K562 (cell line): ENCODE measurements around the gene RNASEH2A. TPM values are rescaled to one million over a fixed set of nuclear protein-coding genes. Genes with fewer than 3 reads are reported as not detected.
A peak's percentile ranks its signal among the peaks of the same experiment; 100 is the strongest.

Source experiments
- ATAC-seq: fragments of 200-7000 bp; cut with Tn5 transposase; 3 replicates; pipeline ENCODE4 v1.9.1; 2020; ENCODE audit warnings: moderate library complexity
- BruUV-seq: library from RNA; stranded (reverse); fragments of 400-500 nt; replicated peaks from 2 replicates; lab custom pipeline; 2021; lab: Mats Ljungman, UMichigan
- CTCF ChIA-PET: fragments of 300-600 bp; formaldehyde crosslinking; extraction: SDS; loops from one replicate; lab custom pipeline; 2021; ENCODE audit warnings: low intra/inter-chr PET ratio; lab: Yijun Ruan, JAX
- POLR2A ChIA-PET: fragments of 300-600, 350-650 bp; sonication (Branson Sonifier 250); formaldehyde crosslinking; extraction: SDS; loops from one replicate; lab custom pipeline; 2021; ENCODE audit warnings: antibody characterized with exemption, inconsistent platforms; lab: Yijun Ruan, JAX
- DNase-seq, 4 experiments: peaks; one replicate each; pipeline versions ENCODE4 v3.0.0 to v3.0.0-alpha.2; 2011 to 2018; ENCODE audit warnings: low spot score in 3 of 4, mixed read lengths in 3 of 4; ENCODE audit errors: extremely low read depth in 1 of 4
- FAIRE-seq: peaks from 2 replicates; lab custom pipeline; 2011; peaks lifted over from hg19 to GRCh38; lab: Jason Lieb, UNC
- H2AFZ ChIP-seq: 2 replicates; pipeline ENCODE4 v1.6.0; 2011; ENCODE audit warnings: low read depth, low read length, control low read depth, inconsistent platforms
- H3K27ac ChIP-seq: fragments of 200-600 bp; 3 replicates; pipeline ENCODE4 v1.8.0; 2011; ENCODE audit warnings: low read depth, mild to moderate bottlenecking, control low read depth, inconsistent platforms, low read length, moderate library complexity, mixed read lengths; ENCODE audit errors: extremely low read depth
- H3K27me3 ChIP-seq, 2 experiments: fragments of 300-600 bp in 1 of 2; 2 replicates in 1 of 2; 3 replicates in 1 of 2; pipeline versions ENCODE4 v1.6.0 to v1.8.0; 2011; ENCODE audit warnings: inconsistent platforms in 2 of 2, low read length in 2 of 2, mild to moderate bottlenecking in 1 of 2, mixed read lengths in 1 of 2, moderate library complexity in 1 of 2; ENCODE audit not compliant: control insufficient read depth in 2 of 2, insufficient read depth in 2 of 2
- H3K36me3 ChIP-seq: fragments of 300-600 bp; 3 replicates; pipeline ENCODE4 v1.8.0; 2011; ENCODE audit warnings: mild to moderate bottlenecking, low read length, inconsistent platforms; ENCODE audit not compliant: control insufficient read depth, insufficient read depth
- H3K4me1 ChIP-seq, 2 experiments: fragments of 200-600 bp in 1 of 2; replicated peaks in 1 of 2; 2 replicates in 1 of 2; 3 replicates in 1 of 2; pipeline versions ENCODE4 v1.5.1 to v1.8.0; 2011; ENCODE audit warnings: inconsistent platforms in 2 of 2, low read length in 2 of 2, mild to moderate bottlenecking in 1 of 2, mixed read lengths in 1 of 2, moderate library complexity in 1 of 2; ENCODE audit not compliant: control insufficient read depth in 2 of 2, insufficient read depth in 2 of 2
- H3K4me2 ChIP-seq: 2 replicates; pipeline ENCODE4 v1.6.1; 2011; ENCODE audit warnings: low read length, control low read depth, inconsistent platforms, mixed read lengths; ENCODE audit not compliant: insufficient read depth
- H3K4me3 ChIP-seq: fragments of 200-600 bp; sonication (generic), shearing (Covaris generic); 2 replicates; pipeline ENCODE4 v1.5.1; 2016; ENCODE audit warnings: control low read depth, inconsistent platforms
- H3K79me2 ChIP-seq: fragments of 200-600 bp; 3 replicates; pipeline ENCODE4 v1.8.0; 2011; ENCODE audit warnings: low read length, inconsistent platforms; ENCODE audit not compliant: control insufficient read depth, insufficient read depth
- H3K9ac ChIP-seq, 2 experiments: 2 replicates each; pipeline versions ENCODE4 v1.6.0 to v1.6.1; 2011; ENCODE audit warnings: low read depth in 2 of 2, low read length in 2 of 2, control low read depth in 1 of 2, inconsistent platforms in 1 of 2, mild to moderate bottlenecking in 1 of 2, mixed read lengths in 1 of 2; ENCODE audit not compliant: insufficient read depth in 1 of 2
- H3K9me1 ChIP-seq: one replicate; pipeline ENCODE4 v1.6.0; 2011; ENCODE audit warnings: inconsistent platforms, mild to moderate bottlenecking, low read length, moderate library complexity; ENCODE audit not compliant: control insufficient read depth, insufficient read depth
- H3K9me3 ChIP-seq: replicated peaks from 2 replicates; pipeline ENCODE4 v1.5.1; 2011; ENCODE audit warnings: low read depth, low read length, inconsistent platforms; ENCODE audit not compliant: control insufficient read depth, insufficient read depth
- H4K20me1 ChIP-seq: replicated peaks from 2 replicates; pipeline ENCODE4 v1.6.1; 2011; ENCODE audit warnings: low read length, inconsistent platforms, mixed read lengths; ENCODE audit not compliant: control insufficient read depth, insufficient read depth
- BCOR ChIP-seq: fragments of 450-650 bp; IDR thresholded peaks from 2 replicates; pipeline ENCODE4 v1.6.1; 2016
- CBX8 ChIP-seq: fragments of 200-600 bp; sonication (generic); IDR thresholded peaks from 2 replicates; pipeline ENCODE4 v1.6.1; 2012; ENCODE audit warnings: borderline replicate concordance, mixed run types, low read depth, mild to moderate bottlenecking, moderate library complexity, mixed read lengths, low read length, control low read depth, inconsistent platforms; ENCODE audit not compliant: poor library complexity, severe bottlenecking; ENCODE audit errors: extremely low read depth
- FIP1L1 ChIP-seq: fragments of 200-400 bp; formaldehyde crosslinking; IDR thresholded peaks from 2 replicates; pipeline ENCODE4 v1.6.1; 2018; ENCODE audit warnings: mild to moderate bottlenecking, low read depth, low read length; ENCODE audit not compliant: poor library complexity, severe bottlenecking
- FOS ChIP-seq: IDR thresholded peaks from 3 replicates; pipeline ENCODE4 v1.6.1; 2011; ENCODE audit not compliant: insufficient read length; ENCODE audit errors: extremely low read depth
- GATAD2A ChIP-seq: fragments of 450-650 bp; IDR thresholded peaks from 2 replicates; pipeline ENCODE4 v1.6.1; 2017
- NONO ChIP-seq, 2 experiments: fragments of 200-400 bp in 1 of 2; fragments of 450-650 bp in 1 of 2; formaldehyde crosslinking in 1 of 2; IDR thresholded peaks; 2 replicates each; pipeline ENCODE4 v1.6.1; 2017; ENCODE audit warnings: low read depth in 2 of 2, mild to moderate bottlenecking in 2 of 2, moderate library complexity in 2 of 2, low read length in 1 of 2
- PTRF ChIP-seq: fragments of 450-650 bp; IDR thresholded peaks from 2 replicates; pipeline ENCODE4 v1.6.1; 2016; ENCODE audit warnings: mild to moderate bottlenecking, missing genetic modification characterization, missing compliant biosample characterization
- SETDB1 ChIP-seq: IDR thresholded peaks from one replicate; pipeline ENCODE4 v1.6.1; 2012; ENCODE audit warnings: low read length, control low read depth, inconsistent platforms
- SIRT6 ChIP-seq: IDR thresholded peaks from one replicate; pipeline ENCODE4 v1.6.1; 2012; ENCODE audit warnings: low read depth, mild to moderate bottlenecking, control low read depth, inconsistent platforms, low read length, moderate library complexity
- TCF3 ChIP-seq: sonication (generic); formaldehyde crosslinking; IDR thresholded peaks from 2 replicates; pipeline ENCODE4 v1.4.0; 2020; ENCODE audit warnings: mild to moderate bottlenecking, missing genetic modification reagents
- WGBS: fragments of 100-300 bp; shearing (Covaris generic); methylation state at CpG from one replicate; pipeline ENCODE4 v1.1.6; 2016; ENCODE audit warnings: low coverage, mixed read lengths; ENCODE audit not compliant: insufficient coverage; ENCODE audit errors: missing lambda C conversion rate; 5-methylcytosine and 5-hydroxymethylcytosine counted together
- in situ Hi-C: fragments of 300-500 bp; cut with MboI; formaldehyde crosslinking; loops from 4 replicates; pipeline ENCODE4 v1.15.0; 2018; ENCODE audit warnings: inconsistent platforms, mixed read lengths
- intact Hi-C: fragments of 100-400 bp; cut with micrococcal nuclease; formaldehyde crosslinking; loops from 2 replicates; pipeline ENCODE4 v1.14.2; 2022
- polyA plus RNA-seq, 8 experiments: library from polyadenylated mRNA; depleted of rRNA in 4 of 8; stranded (reverse) in 5 of 8; unstranded in 3 of 8; fragments of >200 nt; fragmentation: Nextera tagmentation in 2 of 8; fragmentation: Illumina TruSeq in 1 of 8; extraction: Ambion mirVana in 2 of 8; extraction: Trizol in 1 of 8; gene quantifications; 2 replicates each; pipeline versions ENCODE4 v1.2.1 to v1.2.3, GENCODE V29; 2011 to 2014; ENCODE audit warnings: inconsistent platforms in 1 of 8, missing spikeins in 1 of 8
- total RNA-seq, 7 experiments: library from RNA; depleted of rRNA in 6 of 7; stranded (reverse); fragments of >200 nt in 6 of 7; fragmentation: Illumina TruSeq in 2 of 7; extraction: Trizol in 2 of 7; gene quantifications; 2 replicates each; pipeline versions ENCODE4 v1.2.1 to v1.2.3, GENCODE V29; 2011 to 2021; ENCODE audit warnings: low replicate concordance in 1 of 7
- TF ChIP-seq, protein P1 (sequence below), 2 experiments: fragments of 450-650 bp; conservative IDR thresholded peaks; 2 replicates each; pipeline ENCODE4 v1.6.1; 2017; ENCODE audit warnings: mild to moderate bottlenecking in 2 of 2, moderate library complexity in 2 of 2
- TF ChIP-seq, protein P2 (sequence below), 2 experiments: fragments of 450-650 bp; IDR thresholded peaks; 2 replicates each; pipeline ENCODE4 v1.6.1; 2018; ENCODE audit warnings: mild to moderate bottlenecking in 2 of 2, low read depth in 1 of 2; ENCODE audit not compliant: partially characterized antibody in 2 of 2

Gene RNASEH2A
- total and polyA plus RNA-seq, 9 of the 15 experiments (the other 6 are each of a cell fraction or from before 2014, with no cell fraction given): 22.3 to 78.0 (median 61.7) TPM

DNA sequence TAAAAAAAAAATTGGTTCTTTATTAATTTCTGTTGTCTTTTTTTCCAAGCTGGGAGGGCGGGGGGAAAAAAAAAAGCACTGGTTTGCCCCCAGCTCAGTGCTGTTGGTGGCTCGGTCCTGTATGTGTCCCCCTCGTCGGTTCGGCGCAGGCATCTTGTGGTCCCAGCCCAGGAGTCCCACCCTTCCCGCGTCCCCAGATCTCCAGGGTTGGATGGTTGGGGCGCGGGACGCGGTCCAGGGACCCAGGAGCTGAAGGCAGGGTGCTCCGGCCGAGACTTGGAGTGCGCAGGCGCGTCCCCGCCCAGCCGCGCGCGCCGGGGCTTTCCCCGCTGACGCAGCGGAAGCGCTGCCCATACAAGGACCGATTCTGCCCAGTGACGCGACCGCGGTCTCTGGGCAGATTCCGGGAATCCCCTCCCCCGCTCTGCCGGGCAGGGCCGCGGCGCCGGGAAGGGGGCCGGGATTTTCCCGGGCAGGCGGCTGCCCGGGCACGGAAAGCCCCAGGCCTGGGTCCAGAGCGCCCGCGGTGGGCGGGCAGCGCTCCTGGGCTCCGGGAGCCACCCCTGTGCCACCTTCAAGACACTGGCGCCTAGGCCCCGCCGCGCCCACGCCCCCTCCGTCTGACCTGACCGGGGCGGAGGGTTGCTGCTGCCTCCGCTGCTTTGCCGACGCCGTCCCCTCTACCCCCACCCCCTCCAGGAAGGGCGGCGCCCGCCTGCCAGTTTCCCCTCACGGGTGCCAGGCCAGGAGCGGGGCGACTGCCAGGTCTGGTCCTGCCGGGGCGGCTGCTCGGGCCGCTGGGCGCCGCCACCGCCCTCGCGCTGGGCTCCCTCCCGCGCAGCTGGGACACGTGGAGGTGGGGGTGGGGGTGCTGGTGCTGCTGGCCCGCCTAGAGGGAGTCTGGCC, 12.8 kb upstream of the RNASEH2A start:
- peaks cover 36% of the 10 kb centered on the region for H3K79me2 ChIP-seq
- WGBS: 2% methylated on average over 30 of the region's 81 CpGs
- H3K4me2 ChIP-seq: peak overlapping the region; percentile 96
- H2AFZ ChIP-seq: no peak overlapping the region
- H3K9me3 ChIP-seq: no peaks in the 10 kb centered on the region
- ATAC-seq (peak; percentile 49), FAIRE-seq (peak; percentile 80), DNase-seq (peak; percentile 79 to 95 (median 86))
- H3K27me3 ChIP-seq: no peaks in the 10 kb centered on the region
- intact Hi-C loops (loop anchor here (10.0 kb wide), 1 partner anchor 229 kb away; no protein-coding TSS in a partner anchor), in situ Hi-C loops (no loop called here)
- peak overlapping the region; percentile 83 for H3K4me3 ChIP-seq
- POLR2A ChIA-PET: interaction anchor here (0.5 to 3.6 kb wide), 25 partner anchors 9 to 1379 kb away, joined by 3 to 44 read pairs (median 4); partner anchors contain the start of genes BEST2, DHPS, GADD45GIP1 and GET3
- BruUV-seq: no TSS peak
- H3K36me3 ChIP-seq: peaks cover 9% of the 10 kb centered on the region; the same call in 2 of the 3 replicates
- peak overlapping the region; percentile 89 to 97 for H3K9ac ChIP-seq
- H3K27ac ChIP-seq: peak overlapping the region; percentile 89
- peaks cover 33 to 71% of the 10 kb centered on the region in 2 experiments for H3K4me1 ChIP-seq
- CTCF ChIA-PET: interaction anchor here (0.6 to 1.3 kb wide), 3 partner anchors 10 to 423 kb away, joined by 4 to 8 read pairs (median 4); partner anchors contain the start of gene HOOK2
- peaks cover 13% of the 10 kb centered on the region; the same call in 1 of the 2 replicates for H4K20me1 ChIP-seq
- no peaks in the 10 kb centered on the region for H3K9me1 ChIP-seq
- TF ChIP-seq BCOR (no peak), PTRF (no peak), FOS (no peak), SETDB1 (no peak), CBX8 (no peak), TCF3 (CRISPR knock-in tag) (peak; percentile 13; the same call in 1 of the 2 replicates), GATAD2A (peak; percentile 68; the same call in 1 of the 2 replicates), SIRT6 (no peak), NONO (IDR thresholded peaks at IDR 0.05; ENCODE audit: low read depth in 2 of 2, low read length in 1 of 2) (peak; percentile 47 to 80; a peak in 3 of 4 replicates), FIP1L1 (peak; percentile 100)
- TF ChIP-seq, protein P1, sequence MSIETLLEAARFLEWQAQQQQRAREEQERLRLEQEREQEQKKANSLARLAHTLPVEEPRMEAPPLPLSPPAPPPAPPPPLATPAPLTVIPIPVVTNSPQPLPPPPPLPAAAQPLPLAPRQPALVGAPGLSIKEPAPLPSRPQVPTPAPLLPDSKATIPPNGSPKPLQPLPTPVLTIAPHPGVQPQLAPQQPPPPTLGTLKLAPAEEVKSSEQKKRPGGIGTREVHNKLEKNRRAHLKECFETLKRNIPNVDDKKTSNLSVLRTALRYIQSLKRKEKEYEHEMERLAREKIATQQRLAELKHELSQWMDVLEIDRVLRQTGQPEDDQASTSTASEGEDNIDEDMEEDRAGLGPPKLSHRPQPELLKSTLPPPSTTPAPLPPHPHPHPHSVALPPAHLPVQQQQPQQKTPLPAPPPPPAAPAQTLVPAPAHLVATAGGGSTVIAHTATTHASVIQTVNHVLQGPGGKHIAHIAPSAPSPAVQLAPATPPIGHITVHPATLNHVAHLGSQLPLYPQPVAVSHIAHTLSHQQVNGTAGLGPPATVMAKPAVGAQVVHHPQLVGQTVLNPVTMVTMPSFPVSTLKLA (conservative IDR thresholded peaks at IDR 0.05): peak; percentile 82 to 92
- TF ChIP-seq, protein P2, sequence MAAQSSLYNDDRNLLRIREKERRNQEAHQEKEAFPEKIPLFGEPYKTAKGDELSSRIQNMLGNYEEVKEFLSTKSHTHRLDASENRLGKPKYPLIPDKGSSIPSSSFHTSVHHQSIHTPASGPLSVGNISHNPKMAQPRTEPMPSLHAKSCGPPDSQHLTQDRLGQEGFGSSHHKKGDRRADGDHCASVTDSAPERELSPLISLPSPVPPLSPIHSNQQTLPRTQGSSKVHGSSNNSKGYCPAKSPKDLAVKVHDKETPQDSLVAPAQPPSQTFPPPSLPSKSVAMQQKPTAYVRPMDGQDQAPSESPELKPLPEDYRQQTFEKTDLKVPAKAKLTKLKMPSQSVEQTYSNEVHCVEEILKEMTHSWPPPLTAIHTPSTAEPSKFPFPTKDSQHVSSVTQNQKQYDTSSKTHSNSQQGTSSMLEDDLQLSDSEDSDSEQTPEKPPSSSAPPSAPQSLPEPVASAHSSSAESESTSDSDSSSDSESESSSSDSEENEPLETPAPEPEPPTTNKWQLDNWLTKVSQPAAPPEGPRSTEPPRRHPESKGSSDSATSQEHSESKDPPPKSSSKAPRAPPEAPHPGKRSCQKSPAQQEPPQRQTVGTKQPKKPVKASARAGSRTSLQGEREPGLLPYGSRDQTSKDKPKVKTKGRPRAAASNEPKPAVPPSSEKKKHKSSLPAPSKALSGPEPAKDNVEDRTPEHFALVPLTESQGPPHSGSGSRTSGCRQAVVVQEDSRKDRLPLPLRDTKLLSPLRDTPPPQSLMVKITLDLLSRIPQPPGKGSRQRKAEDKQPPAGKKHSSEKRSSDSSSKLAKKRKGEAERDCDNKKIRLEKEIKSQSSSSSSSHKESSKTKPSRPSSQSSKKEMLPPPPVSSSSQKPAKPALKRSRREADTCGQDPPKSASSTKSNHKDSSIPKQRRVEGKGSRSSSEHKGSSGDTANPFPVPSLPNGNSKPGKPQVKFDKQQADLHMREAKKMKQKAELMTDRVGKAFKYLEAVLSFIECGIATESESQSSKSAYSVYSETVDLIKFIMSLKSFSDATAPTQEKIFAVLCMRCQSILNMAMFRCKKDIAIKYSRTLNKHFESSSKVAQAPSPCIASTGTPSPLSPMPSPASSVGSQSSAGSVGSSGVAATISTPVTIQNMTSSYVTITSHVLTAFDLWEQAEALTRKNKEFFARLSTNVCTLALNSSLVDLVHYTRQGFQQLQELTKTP (IDR thresholded peaks at IDR 0.05; ENCODE audit: low read depth in 1 of 2, partially characterized antibody in 2 of 2): no peak
